Lower leg skin (tissue), 4 donors: ENCODE data around the gene ISOC2. TPM values are rescaled to one million over a fixed set of nuclear protein-coding genes. Genes with fewer than 3 reads are reported as not detected.
"Not testable (repeated sequence)": the region's sequence is repeated elsewhere in the genome, so short reads cannot be mapped to it uniquely, and the experiment has no call there.

Experiments used
- DNase-seq, 2 donors: peaks; one replicate each; pipeline ENCODE4 v3.0.0-alpha.2; 2019; ENCODE audit warnings: low spot score in 2 of 2
- H3K4me3 ChIP-seq: fragments of 200-600 bp; sonication (generic); 2 replicates; pipeline ENCODE4 v1.5.1; 2017; ENCODE audit warnings: mild to moderate bottlenecking, low read depth; ENCODE audit not compliant: poor library complexity, severe bottlenecking
- CTCF ChIP-seq, 3 donors: fragments of 450-650 bp; IDR thresholded peaks; one replicate each; pipeline ENCODE4 v1.5.1; 2016; ENCODE audit warnings: antibody characterized with exemption in 3 of 3, mild to moderate bottlenecking in 3 of 3, moderate library complexity in 2 of 3
- POLR2A ChIP-seq, 2 donors: fragments of 450-650 bp; IDR thresholded peaks; one replicate each; pipeline ENCODE4 v1.6.1; 2016 to 2017; ENCODE audit warnings: antibody characterized with exemption in 2 of 2, mild to moderate bottlenecking in 1 of 2, moderate library complexity in 1 of 2
- WGBS, 2 donors: methylation state at CpG; one replicate each; pipeline ENCODE4 v1.1.5; 2018; 5-methylcytosine and 5-hydroxymethylcytosine counted together
- intact Hi-C: fragments of 100-400 bp; cut with DNase I; formaldehyde crosslinking; loops from one replicate; pipeline ENCODE4 v1.15.0; 2023; ENCODE audit warnings: low total_unique reads
- total RNA-seq, 4 donors: library from RNA; depleted of rRNA; stranded (reverse); fragments of >200 nt; gene quantifications; one replicate each; pipeline ENCODE4 v1.1.0, GENCODE V29; 2016

Gene ISOC2
- total RNA-seq, 4 donors from 2014 or later, result 31.0 to 73.1 (median 66.4) TPM

- TF ChIP-seq POLR2A (IDR thresholded peaks at IDR 0.05) (no peak), CTCF (IDR thresholded peaks at IDR 0.05) (no peak)
- H3K4me3 ChIP-seq, result no peak overlapping the region
- no peak for DNase-seq
- intact Hi-C loops, result no loop called here
- WGBS, 2 donors, result 2 to 3% methylated on average over 50 to 56 of the region's 80 CpGs
Measured at GRCh38 chr19:55451163-55451964, 10.1 kb downstream of the ISOC2 start.

- WGBS, 2 donors, result 49 to 50% methylated on average over 14 to 16 of the region's 16 CpGs
- H3K4me3 ChIP-seq, result no peak overlapping the region
- TF ChIP-seq CTCF (IDR thresholded peaks at IDR 0.05), result no peak
- intact Hi-C loops, result no loop called here
- DNase-seq, result no peak
Measured at GRCh38 chr19:55449469-55449868, 12.0 kb downstream of the ISOC2 start.

GRCh38 chr19:55448175-55448490 lies 13.3 kb downstream of the ISOC2 start:
- WGBS, 2 donors, result 65 to 73% methylated on average over 5 of the region's 5 CpGs
- H3K4me3 ChIP-seq, DNase-seq, intact Hi-C loops: not testable (repeated sequence)

GRCh38 chr19:55447421-55448174 lies 13.8 kb downstream of the ISOC2 start:
- peak in 1 of 2 donors; percentile 27 for DNase-seq
- WGBS, 2 donors, result 10 to 13% methylated on average over 16 of the region's 16 CpGs
- intact Hi-C loops, result no loop called here
- no peak for TF ChIP-seq POLR2A (IDR thresholded peaks at IDR 0.05)
- TF ChIP-seq CTCF (IDR thresholded peaks at IDR 0.05), result no peak
- no peak overlapping the region for H3K4me3 ChIP-seq

GRCh38 chr19:55446060-55446459 lies 15.4 kb downstream of the ISOC2 start:
- TF ChIP-seq POLR2A (IDR thresholded peaks at IDR 0.05) (no peak), CTCF (IDR thresholded peaks at IDR 0.05) (no peak)
- WGBS, 2 donors, result 34 to 37% methylated on average over 8 of the region's 8 CpGs
- H3K4me3 ChIP-seq, result no peak overlapping the region
- intact Hi-C loops, result no loop called here
- DNase-seq, result no peak

- WGBS, 2 donors, result 35 to 47% methylated on average over 10 of the region's 11 CpGs
- intact Hi-C loops, result no loop called here
- DNase-seq, result no peak
- TF ChIP-seq CTCF (IDR thresholded peaks at IDR 0.05), result no peak
- TF ChIP-seq POLR2A (IDR thresholded peaks at IDR 0.05), result no peak
- H3K4me3 ChIP-seq, result no peak overlapping the region
Measured at GRCh38 chr19:55444646-55445045, 16.8 kb downstream of the ISOC2 start.
